Measurements from ENCODE around the gene RTF1.

GRCh38 chr15:41429003-41429890 is 12.4 kb downstream of the RTF1 start:
- no peak for TF ChIP-seq CTCF (conservative IDR thresholded peaks at IDR 0.05; ENCODE audit: low read length)
- no peak for TF ChIP-seq EZH2phosphoT487 (IDR thresholded peaks at IDR 0.05; ENCODE audit: borderline replicate concordance, low read depth, low read length)
